NCI-H2081 treated with DMSO at 0.1 percent for 48 hours (cell line): Measurements from ENCODE around the gene TPD52L2.
"Not testable (repeated sequence)": the region's sequence is repeated elsewhere in the genome, so short reads cannot be mapped to it uniquely, and the experiment has no call there.

ENCODE experiments used
- DNase-seq: peaks from one replicate; lab custom pipeline; 2025; lab: John Stamatoyannopoulos, UW

The TPD52L2 gene

DNA sequence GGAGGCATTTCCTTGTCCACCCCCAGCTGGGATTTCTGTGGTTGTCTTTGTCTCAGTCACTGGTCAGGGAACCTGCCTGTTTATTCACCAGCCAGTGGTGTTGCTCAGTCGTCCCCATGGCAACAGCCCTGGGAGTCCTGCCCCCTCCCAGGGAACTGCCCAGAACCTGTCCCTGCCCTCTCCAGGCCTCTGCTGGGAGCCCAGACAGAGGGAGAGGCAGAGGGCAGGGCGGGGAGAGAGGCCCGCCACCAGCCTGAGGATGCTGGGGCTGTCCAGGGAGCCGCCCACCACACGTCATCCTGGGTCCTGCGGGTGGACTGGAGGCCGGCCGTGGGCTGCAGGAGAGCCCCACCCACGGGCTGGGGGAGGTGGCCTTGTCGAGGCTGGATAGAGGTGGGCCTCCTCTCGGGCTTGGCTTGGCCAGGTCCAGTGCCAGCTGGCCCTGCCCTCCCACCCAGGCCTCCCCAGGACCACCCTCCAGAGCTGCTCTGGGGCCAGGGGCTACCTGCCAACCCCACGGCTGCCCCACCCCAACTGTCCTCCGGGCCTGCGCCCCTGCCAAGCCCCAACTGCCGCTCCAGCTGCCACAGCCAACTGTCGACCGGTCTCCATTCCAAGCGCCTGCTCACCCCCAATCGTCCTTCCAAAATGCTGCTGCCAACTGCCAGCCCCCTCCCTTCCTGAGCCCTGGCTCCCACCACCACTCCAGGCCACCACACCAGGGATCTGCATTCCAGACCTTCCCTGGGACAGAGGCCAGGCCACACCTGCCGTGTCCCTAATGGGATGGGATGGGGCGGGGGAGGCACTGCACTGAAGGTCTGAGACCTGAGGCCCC is 29.8 kb upstream of the TPD52L2 start:
- no peak for DNase-seq

DNA sequence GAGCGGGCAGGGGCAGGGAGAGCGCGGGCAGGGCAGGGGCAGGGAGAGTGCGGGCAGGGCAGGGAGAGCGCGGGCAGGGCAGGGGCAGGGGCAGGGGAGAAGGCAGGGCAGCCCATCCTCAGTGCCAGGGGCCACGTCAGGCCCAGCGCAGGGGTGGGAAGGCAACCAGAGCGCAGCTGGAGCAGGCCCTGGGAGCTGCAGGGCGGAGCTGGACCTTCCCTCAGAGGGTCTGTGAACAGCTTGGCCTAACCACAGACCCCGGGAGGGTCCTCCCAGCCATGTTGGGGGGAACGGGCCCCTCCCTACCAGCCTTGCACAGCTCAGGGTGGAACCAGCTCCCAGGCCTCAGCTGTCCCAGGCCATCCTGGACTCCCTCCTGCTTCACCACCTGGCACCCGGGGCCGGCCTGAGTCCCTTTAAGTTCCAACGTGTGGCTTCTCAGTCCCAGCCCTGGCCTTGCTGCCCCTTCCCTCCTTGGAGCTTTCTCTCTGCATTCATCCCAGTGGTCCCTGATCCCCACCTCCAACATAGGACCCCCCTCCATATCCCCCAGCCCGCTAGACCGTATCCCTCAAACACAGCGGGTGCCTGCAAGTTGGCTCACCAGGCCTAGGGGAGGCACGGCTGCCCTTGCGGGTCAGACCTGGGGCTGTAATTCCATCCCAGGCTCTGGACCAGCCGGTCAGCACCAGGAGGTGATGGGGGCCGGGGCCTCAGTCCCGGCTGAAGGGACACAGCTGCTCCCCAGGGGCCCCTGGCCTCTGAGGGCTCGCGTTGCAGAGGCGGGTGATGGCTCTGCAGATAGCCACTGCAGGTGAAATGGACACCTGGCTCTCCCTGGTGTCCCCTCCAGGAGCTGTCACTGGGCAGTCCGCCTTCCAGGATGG is 28.4 kb upstream of the TPD52L2 start:
- DNase-seq: no peak

DNA sequence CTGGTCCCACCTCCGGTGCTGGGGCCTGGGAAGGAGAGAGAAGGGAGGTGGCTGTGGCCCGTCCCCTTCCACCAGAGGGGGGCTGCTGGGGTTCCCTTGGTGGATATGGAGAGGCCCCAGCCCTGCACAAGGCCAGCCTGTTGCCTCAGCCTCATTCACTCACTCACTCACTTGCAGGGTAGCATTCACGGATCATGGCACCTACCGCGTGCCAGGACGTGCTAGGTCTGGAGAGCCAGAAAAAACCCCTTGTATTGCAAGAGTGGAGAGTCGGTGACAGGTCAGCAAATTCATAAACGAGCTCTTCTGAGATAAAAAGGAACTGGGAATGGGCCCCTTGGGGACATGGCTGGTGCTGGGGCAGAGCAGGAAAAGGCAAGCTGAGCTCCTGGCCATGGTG is 27.6 kb upstream of the TPD52L2 start:
- DNase-seq: no peak

DNA sequence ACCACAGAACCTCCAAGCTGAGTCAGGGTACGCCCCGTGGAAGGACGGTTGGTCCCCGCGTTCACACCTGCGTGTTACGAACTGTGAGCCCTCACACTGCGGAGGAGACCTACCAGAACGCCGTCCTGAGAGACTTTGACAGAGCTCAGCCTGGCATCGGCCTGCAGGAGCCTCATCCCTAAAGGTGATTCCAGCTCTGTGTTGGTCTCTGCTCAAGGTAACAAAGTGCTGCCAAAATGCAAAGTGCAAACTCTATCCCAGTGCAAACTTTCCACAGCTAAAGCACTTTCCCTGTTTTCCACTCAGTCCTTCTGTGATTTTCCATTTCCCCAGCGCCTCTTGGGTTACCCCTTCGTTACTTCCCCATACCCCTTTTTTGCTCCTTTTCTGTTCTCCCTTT is 25.4 kb upstream of the TPD52L2 start:
- no peak for DNase-seq

DNA sequence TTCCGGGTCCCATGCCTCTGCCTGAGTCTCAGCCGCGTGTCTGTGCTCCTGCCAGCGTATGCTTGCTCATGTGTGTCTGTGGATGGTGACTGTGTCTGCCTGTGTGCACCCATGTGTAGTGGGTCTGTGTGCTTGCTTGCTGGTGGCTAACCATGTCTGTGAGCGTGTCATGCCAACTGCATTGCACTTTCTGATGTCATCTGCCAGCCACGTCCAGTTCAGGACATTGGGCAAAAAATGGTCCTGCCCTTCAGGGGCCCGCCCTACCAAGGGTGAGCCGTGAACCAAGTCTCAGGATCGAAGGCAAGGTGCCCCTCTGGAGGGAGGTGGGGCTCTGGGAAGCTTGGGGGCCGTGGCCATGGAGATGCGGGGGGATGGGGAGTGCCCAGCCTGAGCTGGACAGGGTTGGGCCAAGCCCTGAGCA is 24.7 kb upstream of the TPD52L2 start:
- no peak for DNase-seq

DNA sequence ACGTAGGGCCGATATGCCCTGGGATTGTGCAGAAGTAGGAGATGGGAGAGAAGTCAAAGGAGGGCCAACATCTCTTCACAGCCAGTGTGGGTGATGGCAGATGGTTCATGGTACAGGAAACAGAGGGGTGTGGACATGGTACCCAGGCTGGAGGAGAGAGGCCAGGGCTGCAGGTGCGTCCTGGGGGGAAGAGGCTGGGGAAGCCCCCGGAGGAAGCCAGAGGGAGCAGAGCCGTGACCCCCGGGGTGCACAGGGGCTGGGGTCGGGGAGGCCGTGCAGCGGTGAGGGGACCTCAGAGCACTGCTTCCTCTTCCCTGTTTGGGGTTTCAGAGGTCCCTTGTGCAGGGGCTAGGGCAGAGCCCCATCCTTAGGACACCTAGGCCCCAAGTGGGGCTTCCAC is 22.8 kb upstream of the TPD52L2 start:
- no peak for DNase-seq

DNA sequence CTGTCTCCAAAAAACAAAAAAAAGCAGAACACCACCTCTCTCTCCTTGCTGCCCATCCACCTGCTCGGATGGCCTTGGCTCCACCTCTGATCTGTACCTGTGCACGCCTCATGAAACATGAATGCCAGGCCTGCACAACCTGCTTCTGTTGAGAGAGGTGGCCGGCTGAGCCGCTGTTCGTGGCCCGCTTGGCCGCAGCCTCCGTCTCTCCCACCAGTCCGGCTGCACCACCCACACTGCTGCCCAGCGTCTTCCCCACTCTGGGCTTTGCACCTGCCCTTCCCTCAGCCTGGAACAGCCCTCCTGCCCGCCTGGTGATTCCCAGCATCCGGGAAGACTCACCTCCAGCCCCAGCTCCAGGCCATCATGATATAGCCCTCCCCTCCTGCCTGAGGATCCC is 21.8 kb upstream of the TPD52L2 start:
- DNase-seq: no peak

DNA sequence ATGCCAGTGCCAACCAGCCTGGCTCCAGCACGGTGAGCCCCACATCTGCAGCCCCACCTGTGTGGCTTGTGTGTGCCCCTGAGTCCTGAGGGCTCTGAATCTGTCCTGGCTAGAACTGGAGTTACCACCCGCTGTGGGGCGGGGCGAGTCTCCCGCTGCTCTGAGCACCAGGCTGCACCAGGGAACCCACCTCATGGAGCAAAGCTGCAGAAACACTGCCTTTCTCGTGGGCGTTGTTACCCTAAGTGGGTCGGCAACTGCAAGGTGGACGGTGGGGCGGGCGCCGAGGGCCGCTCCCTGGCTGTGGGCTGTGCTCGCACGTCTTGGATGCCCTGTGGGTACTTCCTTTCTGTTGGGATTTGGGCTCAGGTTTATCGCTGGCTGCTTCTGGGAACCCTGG is 21.3 kb upstream of the TPD52L2 start:
- no peak for DNase-seq

DNA sequence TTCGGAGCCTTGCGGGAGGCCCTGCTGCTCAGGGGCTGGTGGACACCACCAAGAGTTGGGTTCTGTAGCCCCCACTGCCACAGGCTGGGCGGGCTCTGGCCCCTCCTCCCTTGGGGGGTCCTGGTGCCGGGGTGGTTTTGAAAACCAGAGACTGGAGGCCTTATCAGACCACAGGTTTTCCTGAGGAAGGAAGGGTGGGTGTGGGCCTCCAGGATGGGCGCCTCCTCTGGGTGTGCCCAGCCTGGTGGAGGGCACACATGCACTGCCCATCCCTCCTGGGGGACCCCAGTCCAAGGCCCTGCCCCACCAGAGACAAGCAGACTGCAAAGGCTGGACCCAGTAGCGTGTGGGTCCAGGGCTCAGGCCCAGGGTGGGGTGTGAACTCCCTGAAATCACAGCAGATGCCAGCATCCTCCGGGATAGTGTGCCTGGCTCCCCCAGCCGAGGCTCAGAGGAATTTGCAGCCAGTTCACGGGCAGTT is 20.5 kb upstream of the TPD52L2 start:
- no peak for DNase-seq

DNA sequence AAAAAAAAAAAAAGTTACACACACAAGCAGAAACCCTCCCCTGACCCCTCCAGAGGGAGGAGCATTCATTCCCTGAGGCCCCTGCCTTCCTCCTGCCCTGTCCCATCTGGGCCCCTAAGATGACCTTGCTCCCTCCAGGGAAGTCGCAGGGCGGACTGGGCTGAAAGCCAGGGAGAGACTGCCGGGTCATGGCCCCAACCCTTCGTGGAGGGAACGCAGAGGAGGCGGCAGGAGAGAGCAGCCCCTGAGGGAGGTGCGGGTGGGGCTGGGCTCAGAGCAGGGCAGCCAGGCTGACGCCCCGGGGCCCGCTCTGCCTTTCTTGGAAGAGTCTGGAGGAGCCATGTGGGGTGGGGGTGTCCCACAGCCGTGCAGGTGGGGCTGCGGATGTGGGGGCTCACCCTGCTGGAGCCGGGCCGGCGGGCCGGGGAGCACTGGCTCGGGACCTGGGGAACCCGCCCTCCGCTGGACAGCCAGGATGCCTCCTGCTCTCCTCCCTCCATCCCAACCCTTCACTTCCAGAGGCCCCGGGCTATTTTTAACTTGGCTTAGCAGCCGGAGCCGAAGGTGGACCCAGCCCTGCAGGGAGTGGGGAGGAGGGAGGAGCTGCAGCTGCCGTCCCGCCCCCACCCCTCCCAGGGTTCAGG is 18.8 kb upstream of the TPD52L2 start:
- no peak for DNase-seq

DNA sequence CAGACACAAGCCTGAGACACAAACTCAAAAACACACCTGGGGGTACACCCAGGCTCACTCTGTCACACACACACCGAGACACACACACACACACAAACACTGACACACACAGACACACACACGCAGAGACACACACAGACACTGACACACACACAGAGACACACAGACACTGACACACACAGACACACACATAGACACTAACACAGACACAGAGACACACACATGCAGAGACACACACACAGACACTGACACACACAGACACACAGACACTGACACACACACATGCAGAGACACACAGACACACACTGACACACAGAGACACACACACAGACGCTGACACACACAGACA is 18.2 kb upstream of the TPD52L2 start:
- no peak for DNase-seq

DNA sequence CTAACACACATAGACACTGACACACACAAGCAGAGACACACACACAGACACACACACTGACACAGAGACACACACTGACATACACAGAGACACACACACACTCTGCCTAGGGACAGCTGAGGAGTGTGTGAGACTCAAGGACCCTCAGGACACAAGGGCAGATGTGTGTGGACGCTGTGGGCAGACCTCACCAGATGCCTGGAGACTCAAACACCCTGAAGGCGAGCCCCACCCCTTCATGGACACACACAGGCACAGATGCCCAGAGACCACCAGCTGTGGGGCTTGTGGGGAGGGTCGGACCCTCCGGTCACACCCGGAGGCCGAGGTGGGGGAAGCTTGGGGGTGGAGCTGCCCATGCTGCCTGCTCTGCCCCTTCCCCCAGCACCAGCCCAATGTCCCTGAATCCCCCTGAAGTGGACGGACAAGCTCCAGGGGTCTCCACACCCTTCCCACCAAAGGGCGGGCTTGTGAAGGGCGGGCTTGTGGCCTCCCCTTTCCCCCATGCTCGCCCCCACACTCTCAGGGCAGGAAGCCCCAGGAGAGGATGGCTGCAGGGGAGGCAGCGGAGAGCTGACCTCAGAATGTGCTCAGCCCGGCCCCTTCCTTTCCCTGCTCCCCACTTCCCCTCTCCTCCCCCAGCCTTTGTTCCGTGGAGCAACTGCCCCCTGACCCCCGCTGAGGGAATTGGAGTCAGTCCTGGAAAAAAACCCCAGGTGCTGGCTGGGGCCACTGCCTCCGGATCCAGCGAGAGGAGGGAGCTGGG is 17.6 kb upstream of the TPD52L2 start:
- DNase-seq: no peak

DNA sequence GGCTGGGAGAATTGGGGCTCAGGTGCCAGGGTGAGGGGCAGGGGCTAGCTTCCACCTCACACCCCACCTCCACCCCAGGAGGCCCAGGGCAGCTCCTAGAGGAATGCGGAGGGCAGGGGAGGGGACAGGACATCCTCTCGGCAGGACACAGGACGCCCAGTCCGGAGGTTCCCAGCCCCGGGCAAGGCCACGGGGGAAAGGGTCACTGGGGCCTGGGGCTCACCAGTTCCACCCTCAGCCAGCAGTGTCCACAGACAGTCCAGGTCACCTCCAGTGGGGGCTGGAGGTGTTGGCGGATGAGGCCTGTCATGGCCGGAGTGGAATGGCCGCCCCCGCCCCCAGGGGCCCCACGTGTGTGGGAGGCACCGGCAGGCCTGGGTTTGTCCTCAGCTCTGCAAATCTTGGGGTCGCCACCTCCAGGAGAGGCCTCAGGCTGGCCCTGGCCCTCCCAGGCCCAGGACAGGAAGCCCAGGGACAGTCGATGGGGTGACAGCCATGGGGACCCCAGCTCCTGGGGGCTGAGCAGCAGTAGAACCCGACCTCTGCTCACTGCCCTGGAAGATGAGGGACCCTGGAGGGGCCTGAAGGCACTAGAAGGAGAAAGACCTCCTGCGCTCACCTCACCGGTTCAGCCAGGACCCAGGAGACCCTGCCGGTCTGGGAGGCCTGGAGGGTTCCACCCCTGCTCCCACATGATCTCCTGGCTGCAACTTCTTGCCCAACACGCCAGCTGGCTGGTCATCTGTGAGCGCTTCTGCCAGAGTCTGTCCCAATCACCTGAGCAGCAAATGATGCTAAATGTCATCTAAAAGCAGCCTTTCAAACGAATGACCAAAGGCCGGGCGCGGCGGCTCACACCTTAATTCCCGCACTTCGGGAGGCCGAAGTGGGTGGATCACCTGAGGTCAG is 16.8 kb upstream of the TPD52L2 start:
- no peak for DNase-seq

DNA sequence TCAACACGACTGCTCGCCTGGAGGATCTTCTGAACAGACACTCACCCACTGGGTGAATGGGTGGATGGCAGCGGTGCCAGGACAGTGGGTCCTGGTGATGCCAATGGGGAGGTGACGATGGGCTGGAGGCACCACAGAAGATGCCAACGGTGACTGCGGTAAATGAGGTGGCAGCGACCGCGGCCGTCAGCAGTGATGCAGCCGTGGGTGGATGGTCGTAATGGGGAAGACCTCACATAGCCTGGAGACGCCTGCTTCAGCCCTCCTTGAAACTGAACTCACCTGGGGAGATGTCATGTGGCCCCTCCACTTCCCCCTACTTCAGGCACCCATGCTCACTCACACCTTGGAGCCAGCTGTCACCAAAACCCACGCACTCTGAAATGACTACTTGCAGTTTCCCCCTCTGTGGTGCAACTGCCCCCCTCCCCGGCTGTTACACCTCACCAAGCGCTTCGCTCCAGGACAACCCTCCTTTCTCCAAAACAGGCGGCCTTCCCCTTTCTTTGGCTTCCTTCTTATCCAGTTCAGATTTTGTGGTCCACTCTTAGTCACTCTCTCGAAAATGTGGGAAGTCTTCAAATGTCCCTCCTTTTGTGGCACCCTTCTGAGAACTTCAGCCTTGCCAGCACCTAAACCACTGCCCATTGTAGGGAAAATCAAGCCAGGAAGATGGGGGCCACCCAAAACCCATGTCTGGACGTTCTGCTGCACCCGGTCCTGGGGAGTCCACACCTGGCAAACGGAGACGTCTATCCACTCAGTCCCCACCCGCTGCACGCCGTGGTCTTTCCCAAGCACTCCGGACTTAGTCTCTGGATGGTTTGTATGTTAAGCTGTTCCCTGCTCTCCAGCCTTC is 14.2 kb upstream of the TPD52L2 start:
- no peak for DNase-seq

DNA sequence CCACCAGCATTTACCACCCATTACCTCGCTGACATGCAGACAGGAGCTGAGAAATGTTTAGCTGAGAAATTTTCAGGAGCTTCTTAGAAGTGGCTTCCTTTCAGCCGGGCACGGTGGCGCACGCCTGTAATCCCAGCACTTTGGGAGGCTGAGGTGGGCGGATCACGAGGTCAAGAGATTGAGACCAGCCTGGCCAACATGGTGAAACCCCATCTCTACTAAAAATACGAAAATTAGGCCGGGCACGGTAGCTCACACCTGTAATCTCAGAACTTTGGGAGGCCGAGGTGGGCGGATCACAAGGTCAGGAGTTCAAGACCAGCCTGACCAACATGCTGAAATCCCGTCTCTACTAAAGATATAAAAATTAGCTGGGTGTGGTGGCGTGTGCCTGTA is 13.5 kb upstream of the TPD52L2 start:
- DNase-seq: not testable (repeated sequence)

DNA sequence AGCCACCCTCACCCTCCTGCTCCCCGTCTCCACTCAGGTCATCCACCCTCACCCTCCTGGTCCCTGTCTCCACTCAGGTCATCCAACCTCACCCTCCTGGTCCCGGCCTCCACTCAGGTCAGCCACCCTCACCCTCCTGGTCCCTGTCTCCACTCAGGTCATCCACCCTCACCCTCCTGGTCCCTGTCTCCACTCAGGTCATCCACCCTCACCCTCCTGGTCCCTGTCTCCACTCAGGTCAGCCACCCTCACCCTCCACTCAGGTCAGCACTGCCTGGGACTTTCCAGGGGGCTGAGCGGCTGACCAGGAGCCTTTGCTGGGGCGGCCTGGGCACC is 11.4 kb upstream of the TPD52L2 start:
- DNase-seq: not testable (repeated sequence)

DNA sequence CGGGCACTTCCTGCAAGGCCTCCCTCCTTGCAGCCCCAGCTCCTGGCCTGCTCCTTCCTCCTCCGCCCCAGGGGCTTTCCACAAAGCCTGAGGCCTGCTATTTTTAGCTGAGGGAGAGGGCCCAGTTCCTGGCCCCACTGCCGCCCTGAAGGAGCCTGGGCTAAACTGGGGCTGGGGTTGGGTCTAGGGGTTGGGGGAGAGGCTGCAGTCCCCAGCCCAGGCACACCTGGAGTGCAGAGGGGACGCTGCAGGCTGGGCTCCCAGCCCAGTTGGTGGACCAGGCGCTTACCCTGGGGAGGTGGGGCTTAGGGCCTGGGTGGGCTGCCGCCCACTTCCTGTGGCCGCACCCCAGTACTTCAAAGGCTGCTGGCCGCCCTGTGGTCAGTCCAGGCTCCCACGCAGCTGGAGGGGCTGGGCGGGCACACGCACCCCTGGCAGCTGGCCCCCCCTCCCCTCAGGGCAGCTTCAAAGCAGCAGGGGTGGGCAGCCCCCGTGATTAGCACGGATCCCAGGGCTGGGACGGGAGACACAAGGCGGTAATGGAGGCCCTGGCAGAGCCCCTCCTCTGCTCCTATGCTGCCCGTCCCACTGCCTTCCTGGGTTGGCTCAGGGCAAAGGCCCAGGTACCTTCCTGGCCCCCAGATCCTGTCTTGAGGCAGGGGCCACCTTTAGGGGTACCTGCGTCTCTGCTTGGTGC is 10.9 kb upstream of the TPD52L2 start:
- DNase-seq: no peak

DNA sequence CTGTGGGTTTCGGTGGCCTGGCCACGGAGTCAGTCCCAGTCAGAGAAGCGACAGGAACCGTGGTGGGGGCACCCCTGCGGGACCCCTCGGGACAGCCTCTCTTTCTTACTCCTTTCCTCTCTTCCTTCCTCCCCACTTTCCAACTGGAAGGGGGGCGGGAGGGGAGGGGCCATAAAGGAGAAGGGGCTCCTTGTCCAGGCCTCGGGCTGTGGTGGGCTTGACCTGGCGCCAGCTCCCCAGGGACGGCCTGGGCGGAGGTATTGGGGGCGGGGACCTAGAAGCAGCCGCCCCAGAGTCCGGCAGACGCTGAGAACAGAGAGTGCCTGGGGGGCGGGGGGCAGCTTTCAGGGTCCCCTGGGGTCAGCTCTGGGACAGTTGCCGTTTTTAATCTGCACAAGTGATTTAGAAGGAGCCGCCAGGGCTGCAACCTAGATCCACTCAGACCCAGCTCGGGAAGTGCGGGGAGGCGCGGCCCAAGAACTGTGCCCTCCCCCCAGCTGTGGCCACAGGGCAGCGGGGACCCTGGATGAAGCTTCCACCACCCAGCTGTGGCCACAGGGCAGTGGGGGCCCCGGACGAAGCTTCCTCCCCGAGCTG is 10.2 kb upstream of the TPD52L2 start:
- no peak for DNase-seq
